ENCODE data around the gene SST.
A peak's percentile ranks its signal among the peaks of the same experiment; 100 is the strongest.

SST gene

DNA sequence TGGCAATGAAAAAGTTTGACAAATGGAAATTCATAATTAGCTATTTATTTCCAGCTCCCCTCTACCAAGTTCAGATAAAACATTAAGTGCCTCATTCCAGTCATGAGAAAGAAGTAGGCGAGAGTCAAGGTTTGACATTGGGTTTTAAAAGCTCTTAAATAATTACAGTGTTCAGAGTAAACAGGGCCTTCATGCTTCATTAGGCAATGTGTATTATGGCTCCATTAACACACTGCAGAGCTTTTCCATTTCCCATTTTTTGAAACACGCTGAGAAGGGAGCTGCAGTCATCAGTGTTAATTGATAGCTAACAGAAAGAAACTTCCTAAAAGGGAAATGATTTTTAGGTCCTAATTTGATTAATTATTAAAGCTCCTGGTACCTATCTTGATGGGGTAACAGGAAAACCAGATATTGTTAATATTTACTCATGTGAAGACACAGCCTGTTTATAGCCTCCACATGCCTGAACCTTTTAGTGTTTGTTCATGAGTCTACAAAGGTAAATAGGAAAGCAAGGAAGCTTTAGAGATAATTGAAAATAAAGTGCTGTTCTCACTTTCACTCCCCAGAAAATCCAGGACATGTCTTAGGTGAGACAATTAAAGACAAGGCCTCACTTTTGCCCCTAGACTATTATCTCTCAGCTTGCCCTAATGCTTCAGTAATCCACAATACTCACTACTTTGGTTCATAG is 28.7 kb downstream of the SST start:
- in situ Hi-C loops (cut with HindIII; ENCODE audit: low pct_unique_long_range_greater_than_20kb, low sequenced_read_pairs): no loop called here
- TF ChIP-seq JUND (IDR thresholded peaks at IDR 0.05; ENCODE audit: low read depth): no peak
- DNase-seq (ENCODE audit: low read depth in 1 of 2, low spot score in 1 of 2): no peak

DNA sequence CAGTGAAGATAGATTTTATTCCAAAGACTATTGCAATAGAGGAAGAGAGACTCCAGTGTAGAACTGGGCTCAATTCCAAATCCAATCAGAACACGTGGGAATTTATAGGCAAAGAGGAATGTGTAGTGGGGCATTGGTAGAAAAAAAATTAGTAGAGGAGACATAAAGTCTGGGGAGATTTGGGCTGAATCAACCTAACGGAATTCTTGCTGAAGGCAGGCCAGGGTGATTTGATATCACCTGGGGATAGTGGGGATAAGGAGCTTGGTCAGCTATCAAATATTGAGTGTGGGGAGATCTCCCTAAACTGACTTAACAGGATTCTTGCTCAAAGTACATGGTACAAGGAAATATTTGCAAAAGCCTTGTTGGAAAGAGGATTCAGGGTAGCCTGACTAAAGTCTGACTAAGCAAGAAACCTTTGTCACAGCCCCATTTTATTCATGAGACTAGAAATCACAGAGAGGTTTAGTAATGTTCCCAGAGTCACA is 29.6 kb downstream of the SST start:
- no peak for TF ChIP-seq JUND (IDR thresholded peaks at IDR 0.05; ENCODE audit: low read depth)
- no peak for DNase-seq (ENCODE audit: low read depth in 1 of 2, low spot score in 1 of 2)
- in situ Hi-C loops (cut with HindIII; ENCODE audit: low pct_unique_long_range_greater_than_20kb, low sequenced_read_pairs): no loop called here

DNA sequence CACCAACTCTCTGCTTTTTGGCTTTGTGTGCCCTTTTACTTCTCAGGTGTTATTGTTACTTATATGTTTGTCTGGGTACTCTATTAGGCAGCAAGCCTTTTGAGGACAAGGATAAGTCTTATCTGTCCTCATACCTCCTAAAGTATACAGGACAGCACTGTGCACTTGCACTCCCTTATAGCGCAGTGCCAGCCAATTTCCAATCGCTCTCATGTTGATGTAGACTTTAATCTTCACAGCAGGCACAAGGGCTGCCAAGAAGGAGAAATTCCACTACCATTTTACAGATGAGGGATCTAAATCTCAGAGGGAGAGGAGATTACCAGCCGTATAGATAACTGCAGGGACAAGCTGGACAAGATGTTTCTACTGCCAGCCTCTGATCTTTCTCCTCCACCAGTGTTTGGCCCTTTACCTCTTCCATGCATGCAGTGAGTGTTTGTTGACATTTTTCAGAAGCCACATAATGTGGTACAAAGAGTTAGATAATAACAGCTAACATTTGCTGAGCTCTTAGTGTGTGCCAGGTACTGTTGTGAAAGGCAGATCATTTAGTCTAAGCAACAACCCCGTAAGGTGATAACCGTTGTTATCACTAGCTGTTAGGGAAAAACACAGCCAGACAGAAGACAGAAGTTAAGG is 30.1 kb downstream of the SST start:
- in situ Hi-C loops (cut with HindIII; ENCODE audit: low pct_unique_long_range_greater_than_20kb, low sequenced_read_pairs): no loop called here
- no peak; the same call in 1 of the 2 replicates for TF ChIP-seq JUND (IDR thresholded peaks at IDR 0.05; ENCODE audit: low read depth)
- DNase-seq (ENCODE audit: low read depth in 1 of 2, low spot score in 1 of 2): peak in 1 of 2 experiments; percentile 68

DNA sequence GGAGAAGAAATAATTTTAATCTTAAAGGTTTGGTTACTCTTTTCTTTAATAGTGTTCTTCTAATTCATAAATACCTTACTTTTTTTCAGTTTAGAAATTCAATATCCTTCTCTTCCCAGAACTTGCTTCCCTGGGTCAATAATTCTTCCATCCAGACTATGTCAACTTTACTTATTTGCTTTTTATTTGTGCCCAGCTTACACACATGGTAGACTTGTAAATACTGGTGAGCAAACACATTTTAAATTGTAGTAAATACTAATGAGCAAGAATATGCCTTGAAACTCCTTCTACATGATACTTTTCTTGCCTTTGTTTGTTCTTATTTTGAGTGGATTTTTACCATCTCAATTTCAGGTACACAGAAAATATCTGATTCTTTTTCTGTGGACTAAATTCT is 33.7 kb downstream of the SST start:
- in situ Hi-C loops (cut with HindIII; ENCODE audit: low pct_unique_long_range_greater_than_20kb, low sequenced_read_pairs): no loop called here
- no peak for TF ChIP-seq JUND (IDR thresholded peaks at IDR 0.05; ENCODE audit: low read depth)
- DNase-seq (ENCODE audit: low read depth in 1 of 2, low spot score in 1 of 2): peak in 1 of 2 experiments; percentile 23

DNA sequence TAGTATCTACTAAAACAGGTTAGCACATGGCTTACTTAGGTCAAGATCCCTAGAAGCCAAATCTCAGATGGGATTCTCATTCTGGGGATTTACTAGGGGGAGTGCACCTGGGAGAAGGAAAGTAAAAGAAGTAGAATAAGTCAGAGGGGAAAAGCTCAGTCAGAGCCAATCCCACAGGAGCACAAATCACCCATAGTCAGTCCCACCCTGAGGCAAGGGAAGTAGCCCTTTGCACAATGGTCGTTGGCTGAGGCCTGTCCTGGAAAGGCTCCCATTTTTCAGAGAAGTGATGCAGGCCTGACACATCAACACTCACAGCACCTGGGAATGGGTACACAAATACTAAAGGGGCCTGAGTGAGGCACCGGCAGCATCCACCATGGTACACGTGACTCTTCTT is 39.8 kb downstream of the SST start:
- no peak for DNase-seq (ENCODE audit: low read depth in 1 of 2, low spot score in 1 of 2)
- no peak for TF ChIP-seq JUND (IDR thresholded peaks at IDR 0.05; ENCODE audit: low read depth)
- in situ Hi-C loops (cut with HindIII; ENCODE audit: low pct_unique_long_range_greater_than_20kb, low sequenced_read_pairs): no loop called here

DNA sequence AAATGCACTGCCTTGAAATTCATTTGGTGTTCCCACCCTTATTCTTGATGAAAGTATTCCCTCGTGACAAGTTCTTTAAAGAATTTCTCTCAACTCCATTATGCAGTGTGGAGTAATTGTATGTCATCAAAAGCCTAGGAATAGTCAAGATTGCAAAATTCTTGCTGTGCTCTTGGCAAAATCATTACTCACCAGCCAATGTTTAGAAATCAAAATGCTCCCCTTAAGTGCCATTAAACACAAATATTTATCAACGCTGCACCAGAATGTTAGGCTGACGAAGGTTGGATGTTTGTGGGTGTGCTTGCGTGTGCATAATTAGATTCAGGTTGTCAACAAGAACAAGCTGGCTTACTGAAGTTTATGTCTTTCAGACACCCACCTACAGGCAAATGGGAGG is 40.5 kb downstream of the SST start:
- no peak for TF ChIP-seq JUND (IDR thresholded peaks at IDR 0.05; ENCODE audit: low read depth)
- in situ Hi-C loops (cut with HindIII; ENCODE audit: low pct_unique_long_range_greater_than_20kb, low sequenced_read_pairs): no loop called here
- DNase-seq (ENCODE audit: low read depth in 1 of 2, low spot score in 1 of 2): no peak

DNA sequence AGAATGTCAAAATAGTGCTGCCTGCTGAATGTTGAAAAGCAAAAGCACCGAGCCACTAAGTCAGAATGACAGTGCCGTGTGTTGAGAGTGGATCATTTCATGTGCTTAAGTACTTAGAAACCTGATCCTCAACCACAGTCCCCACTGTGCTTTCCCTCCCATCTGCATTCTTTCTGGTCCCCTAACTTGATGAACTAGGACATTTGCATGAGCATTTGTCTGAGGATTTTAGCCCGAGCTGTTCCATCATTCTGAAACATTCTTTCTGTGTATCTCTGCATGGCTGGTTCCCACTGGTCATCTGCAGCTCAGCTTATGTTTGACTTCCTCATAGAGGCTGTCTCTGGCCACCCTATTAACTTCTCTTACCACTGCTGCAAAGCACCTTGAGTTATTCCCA is 42.0 kb downstream of the SST start:
- peak in 1 of 2 experiments; percentile 9 for DNase-seq (ENCODE audit: low read depth in 1 of 2, low spot score in 1 of 2)
- no peak for TF ChIP-seq JUND (IDR thresholded peaks at IDR 0.05; ENCODE audit: low read depth)
- in situ Hi-C loops (cut with HindIII; ENCODE audit: low pct_unique_long_range_greater_than_20kb, low sequenced_read_pairs): no loop called here

DNA sequence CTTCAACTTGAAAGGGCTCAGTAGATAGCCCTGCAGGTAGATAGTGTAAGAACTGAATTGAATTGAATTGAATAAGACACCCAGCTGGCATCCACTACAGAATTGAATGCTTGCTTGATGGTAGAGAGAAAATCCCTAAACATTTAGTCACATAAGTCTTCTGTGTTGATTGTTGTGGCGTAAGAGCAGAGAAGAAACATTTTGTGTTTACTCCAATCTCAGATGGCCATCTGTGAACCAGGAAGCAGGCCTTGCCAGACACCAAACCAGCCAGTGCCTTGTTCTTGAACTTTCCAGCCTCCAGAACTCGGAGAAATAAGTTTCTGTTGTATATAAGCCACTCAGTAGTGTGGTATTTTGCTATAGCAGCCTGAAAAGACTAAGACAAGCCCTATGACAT is 43.6 kb downstream of the SST start:
- in situ Hi-C loops (cut with HindIII; ENCODE audit: low pct_unique_long_range_greater_than_20kb, low sequenced_read_pairs): no loop called here
- TF ChIP-seq JUND (IDR thresholded peaks at IDR 0.05; ENCODE audit: low read depth): no peak
- peak in 1 of 2 experiments; percentile 60 for DNase-seq (ENCODE audit: low read depth in 1 of 2, low spot score in 1 of 2)

DNA sequence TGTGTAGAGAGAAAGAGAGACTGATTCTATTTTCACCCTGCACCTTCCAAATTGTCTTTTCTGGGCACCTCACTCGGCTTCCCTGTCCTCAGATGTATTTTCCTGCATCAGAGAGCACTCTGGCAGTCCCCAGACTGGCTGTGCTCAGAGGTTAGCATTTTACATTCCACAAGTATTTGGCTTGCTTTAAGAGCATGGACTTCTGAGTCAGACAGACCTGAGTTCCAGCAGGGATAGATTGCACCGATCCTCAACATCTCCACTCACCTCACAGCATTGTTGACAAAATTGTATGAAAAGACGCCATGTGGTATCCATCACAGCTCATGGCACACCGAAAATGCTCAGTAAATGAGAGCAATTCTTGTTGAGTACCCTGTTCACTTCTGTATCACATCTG is 45.6 kb downstream of the SST start:
- peak in 1 of 2 experiments; percentile 12 for DNase-seq (ENCODE audit: low read depth in 1 of 2, low spot score in 1 of 2)
- in situ Hi-C loops (cut with HindIII; ENCODE audit: low pct_unique_long_range_greater_than_20kb, low sequenced_read_pairs): no loop called here
- TF ChIP-seq JUND (IDR thresholded peaks at IDR 0.05; ENCODE audit: low read depth): no peak

DNA sequence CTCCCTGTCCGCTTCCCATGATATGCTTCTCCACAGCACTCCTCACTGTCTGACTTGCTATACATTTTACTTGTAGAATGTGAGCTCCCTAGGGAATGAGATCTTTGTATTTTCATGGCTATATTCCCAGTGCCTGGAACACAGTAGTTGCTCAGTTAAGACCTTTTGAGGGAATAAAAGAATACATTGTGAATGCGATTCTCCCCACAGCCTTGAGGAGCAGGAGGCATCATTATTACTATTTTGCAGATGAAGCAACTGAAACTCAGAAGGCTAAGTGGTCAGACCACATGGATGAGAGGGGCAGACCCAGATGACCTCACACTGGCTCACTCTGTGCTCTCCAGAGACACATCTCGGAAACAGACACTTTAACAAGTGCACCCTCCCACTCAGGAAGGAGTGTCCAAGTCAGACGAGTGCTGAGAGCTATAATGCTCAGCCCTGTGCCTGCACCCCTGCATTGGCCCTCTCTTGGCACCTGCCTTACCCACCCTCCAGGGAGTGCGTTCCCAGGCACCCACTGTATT is 46.8 kb downstream of the SST start:
- TF ChIP-seq JUND (IDR thresholded peaks at IDR 0.05; ENCODE audit: low read depth): no peak
- in situ Hi-C loops (cut with HindIII; ENCODE audit: low pct_unique_long_range_greater_than_20kb, low sequenced_read_pairs): no loop called here
- DNase-seq (ENCODE audit: low read depth in 1 of 2, low spot score in 1 of 2): no peak

DNA sequence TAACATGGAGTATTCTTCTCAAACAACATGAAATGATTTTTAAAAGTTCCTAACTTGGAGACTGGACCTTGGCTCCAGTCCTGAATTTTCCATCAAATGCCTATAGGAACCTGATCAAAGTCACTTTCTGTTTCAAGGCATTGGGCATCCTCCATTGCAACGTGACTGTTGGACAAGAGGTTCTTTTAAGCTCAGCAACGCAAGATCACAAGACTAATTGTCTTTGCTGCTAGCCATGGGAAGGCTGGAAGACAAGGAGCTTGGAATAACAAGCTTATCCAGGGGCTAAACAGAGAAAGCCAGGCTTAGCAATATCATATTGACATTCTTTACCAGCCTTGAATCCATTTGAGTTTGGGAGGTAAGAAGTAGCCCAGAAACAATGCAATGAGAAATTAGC is 48.3 kb downstream of the SST start:
- in situ Hi-C loops (cut with HindIII; ENCODE audit: low pct_unique_long_range_greater_than_20kb, low sequenced_read_pairs): no loop called here
- DNase-seq (ENCODE audit: low read depth in 1 of 2, low spot score in 1 of 2): no peak
- no peak for TF ChIP-seq JUND (IDR thresholded peaks at IDR 0.05; ENCODE audit: low read depth)

DNA sequence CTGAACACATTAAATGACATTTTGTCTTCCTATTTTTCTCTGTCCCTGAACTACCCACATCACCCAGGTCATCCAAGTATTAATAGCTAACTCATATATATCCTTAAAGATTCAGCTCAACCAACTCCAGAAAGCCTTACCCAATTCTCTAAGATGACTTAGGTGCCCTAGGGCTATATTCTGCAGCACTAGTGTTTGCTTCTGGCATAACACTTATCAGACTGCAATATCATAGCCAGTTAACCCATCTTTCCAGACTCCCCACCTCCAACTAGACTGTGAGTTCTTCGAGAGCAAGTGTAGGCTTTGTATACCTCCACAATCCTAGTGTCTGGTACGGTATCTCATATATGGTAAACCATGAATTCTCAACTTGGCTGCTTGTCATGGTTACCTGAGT is 50.7 kb downstream of the SST start:
- no peak for TF ChIP-seq JUND (IDR thresholded peaks at IDR 0.05; ENCODE audit: low read depth)
- peak in 1 of 2 experiments; percentile 16 for DNase-seq (ENCODE audit: low read depth in 1 of 2, low spot score in 1 of 2)
- in situ Hi-C loops (cut with HindIII; ENCODE audit: low pct_unique_long_range_greater_than_20kb, low sequenced_read_pairs): no loop called here

Data from T47D (cell line).